CD4-positive, alpha-beta memory T cell (primary cell): Measurements from ENCODE around the gene COL9A1. TPM values are rescaled to one million over a fixed set of nuclear protein-coding genes. Genes with fewer than 3 reads are reported as not detected.
A peak's percentile ranks its signal among the peaks of the same experiment; 100 is the strongest.

Experiments used
- CTCF ChIA-PET: fragments of 350-600 bp; sonication (Branson Sonifier 250); formaldehyde crosslinking; loops from one replicate; lab custom pipeline; 2021; ENCODE audit warnings: inconsistent platforms; ENCODE audit not compliant: partially characterized antibody; lab: Charles Lee
- POLR2A ChIA-PET: fragments of 350-600 bp; sonication (Branson Sonifier 250); formaldehyde crosslinking; loops from one replicate; lab custom pipeline; 2021; ENCODE audit not compliant: partially characterized antibody; lab: Charles Lee
- DNase-seq, 5 donors: peaks; one replicate each; pipeline versions ENCODE4 v3.0.0 to v3.0.0-alpha.2; 2020 to 2022; ENCODE audit warnings: mixed read lengths in 1 of 5
- H3K27ac ChIP-seq: one replicate; pipeline ENCODE4 v1.7.0; 2013; ENCODE audit warnings: low read depth, low read length
- H3K27me3 ChIP-seq: 2 replicates; pipeline ENCODE4 v1.7.0; 2013; ENCODE audit warnings: mild to moderate bottlenecking, low read length, moderate library complexity; ENCODE audit not compliant: insufficient read depth
- H3K36me3 ChIP-seq: 2 replicates; pipeline ENCODE4 v1.7.0; 2013; ENCODE audit warnings: mild to moderate bottlenecking, low read length, moderate library complexity; ENCODE audit not compliant: insufficient read depth
- H3K4me1 ChIP-seq: 2 replicates; pipeline ENCODE4 v1.7.0; 2013; ENCODE audit warnings: mild to moderate bottlenecking, low read length, moderate library complexity; ENCODE audit not compliant: insufficient read depth
- H3K4me3 ChIP-seq, 2 donors: one replicate each; pipeline ENCODE4 v1.7.0; 2013; ENCODE audit warnings: low read length in 2 of 2, mild to moderate bottlenecking in 1 of 2
- H3K9me3 ChIP-seq, 2 donors: one replicate each; pipeline ENCODE4 v1.7.0; 2013; ENCODE audit warnings: low read length in 2 of 2, control low read depth in 1 of 2; ENCODE audit not compliant: control insufficient read depth in 1 of 2
- H3K27ac Mint-ChIP-seq, 7 donors: one replicate each; pipeline ENCODE4 v1.8.0; 2020 to 2021; ENCODE audit warnings: mixed read lengths in 7 of 7, mild to moderate bottlenecking in 6 of 7, inconsistent platforms in 3 of 7, moderate library complexity in 3 of 7
- H3K27me3 Mint-ChIP-seq, 2 donors: one replicate each; pipeline ENCODE4 v1.8.0; 2020 to 2021; ENCODE audit warnings: mixed read lengths in 2 of 2
- H3K36me3 Mint-ChIP-seq, 2 donors: one replicate each; pipeline ENCODE4 v1.8.0; 2020 to 2021; ENCODE audit warnings: mixed read lengths in 2 of 2, inconsistent platforms in 1 of 2, mild to moderate bottlenecking in 1 of 2
- H3K4me1 Mint-ChIP-seq, 4 donors: one replicate each; pipeline ENCODE4 v1.8.0; 2020 to 2021; ENCODE audit warnings: mixed read lengths in 4 of 4, mild to moderate bottlenecking in 1 of 4
- H3K4me3 Mint-ChIP-seq, 8 donors: one replicate each; pipeline ENCODE4 v1.8.0; 2020 to 2021; ENCODE audit warnings: mixed read lengths in 8 of 8, mild to moderate bottlenecking in 7 of 8, moderate library complexity in 6 of 8, inconsistent platforms in 3 of 8
- H3K9me3 Mint-ChIP-seq, 8 donors: one replicate each; pipeline ENCODE4 v1.8.0; 2020 to 2021; ENCODE audit warnings: mixed read lengths in 8 of 8, mild to moderate bottlenecking in 5 of 8, inconsistent platforms in 3 of 8, moderate library complexity in 1 of 8
- intact Hi-C: fragments of 100-400 bp; cut with micrococcal nuclease; formaldehyde crosslinking; loops from one replicate; pipeline ENCODE4 v1.15.1; 2023
- polyA plus RNA-seq, 2 donors: library from polyadenylated mRNA; unstranded; fragments of 300-500 nt; fragmentation: Illumina TruSeq; gene quantifications; one replicate each; pipeline ENCODE4 v1.2.3, GENCODE V29; 2021
- total RNA-seq, 2 experiments: library from RNA; stranded (reverse); gene quantifications; one replicate each; pipeline ENCODE4 v1.2.3, GENCODE V29; 2021

COL9A1 gene
- total and polyA plus RNA-seq, 4 experiments from 2014 or later = not detected

- Histone ChIP-seq H3K4me3 (no peak overlapping the region), H3K4me1 (no peaks in the 10 kb centered on the region), H3K27me3 (no peaks in the 10 kb centered on the region), H3K9me3 (no peaks in the 10 kb centered on the region), H3K36me3 (no peaks in the 10 kb centered on the region), H3K27ac (no peak overlapping the region)
- H3K27ac Mint-ChIP-seq = no peak overlapping the region
- H3K27me3 Mint-ChIP-seq = peaks cover 3 to 8% of the 10 kb centered on the region in 2 donors
- no peaks in the 10 kb centered on the region for H3K36me3 Mint-ChIP-seq
- no peak overlapping the region for H3K4me3 Mint-ChIP-seq
- ChIA-PET POLR2A (no interaction called here), CTCF (interaction anchor here (0.9 kb wide), 1 partner anchor 16 kb away, joined by 3 read pairs; no protein-coding TSS in a partner anchor)
- H3K9me3 Mint-ChIP-seq = no peaks in the 10 kb centered on the region
- no peaks in the 10 kb centered on the region for H3K4me1 Mint-ChIP-seq
- no peak for DNase-seq
- intact Hi-C loops = no loop called here
Observed at GRCh38 chr6:70292193-70292592, 10.7 kb downstream of the COL9A1 start.

- no peak for DNase-seq
- H3K4me1 Mint-ChIP-seq = no peaks in the 10 kb centered on the region
- ChIA-PET CTCF (interaction anchor here (0.9 kb wide), 1 partner anchor 69 kb away, joined by 3 read pairs; no protein-coding TSS in a partner anchor), POLR2A (no interaction called here)
- H3K36me3 Mint-ChIP-seq = no peaks in the 10 kb centered on the region
- Histone ChIP-seq H3K4me1 (no peaks in the 10 kb centered on the region), H3K9me3 (no peaks in the 10 kb centered on the region), H3K4me3 (no peak overlapping the region), H3K27me3 (no peaks in the 10 kb centered on the region), H3K36me3 (no peaks in the 10 kb centered on the region), H3K27ac (no peak overlapping the region)
- intact Hi-C loops = no loop called here
- no peak overlapping the region for H3K27ac Mint-ChIP-seq
- no peaks in the 10 kb centered on the region for H3K9me3 Mint-ChIP-seq
- no peak overlapping the region for H3K4me3 Mint-ChIP-seq
- H3K27me3 Mint-ChIP-seq = peaks cover 7 to 10% of the 10 kb centered on the region in 2 donors
Observed at GRCh38 chr6:70289299-70289698, 13.6 kb downstream of the COL9A1 start.

- Histone ChIP-seq H3K27me3 (peaks cover 3% of the 10 kb centered on the region), H3K4me3 (no peak overlapping the region), H3K4me1 (no peaks in the 10 kb centered on the region), H3K9me3 (no peaks in the 10 kb centered on the region), H3K27ac (no peak overlapping the region), H3K36me3 (no peaks in the 10 kb centered on the region)
- CTCF ChIA-PET = no interaction called here
- Mint-ChIP-seq H3K9me3 (no peaks in the 10 kb centered on the region), H3K36me3 (no peaks in the 10 kb centered on the region), H3K4me3 (no peak overlapping the region), H3K4me1 (peaks cover 0 to 1% (median 0%) of the 10 kb centered on the region in 4 donors), H3K27me3 (peaks cover 11 to 14% of the 10 kb centered on the region in 2 donors), H3K27ac (no peak overlapping the region)
- no peak for DNase-seq
- intact Hi-C loops = no loop called here
- POLR2A ChIA-PET = no interaction called here
Observed at GRCh38 chr6:70286905-70287304, 16.0 kb downstream of the COL9A1 start.

GRCh38 chr6:70285201-70285600 lies 17.7 kb downstream of the COL9A1 start:
- Mint-ChIP-seq H3K4me1 (peaks cover 0 to 6% (median under 1%) of the 10 kb centered on the region in 4 donors), H3K36me3 (no peaks in the 10 kb centered on the region), H3K4me3 (no peak overlapping the region), H3K9me3 (no peaks in the 10 kb centered on the region), H3K27me3 (peaks cover 15 to 21% of the 10 kb centered on the region in 2 donors), H3K27ac (no peak overlapping the region)
- no peak for DNase-seq
- ChIA-PET CTCF (no interaction called here), POLR2A (no interaction called here)
- H3K4me1 ChIP-seq = no peaks in the 10 kb centered on the region
- intact Hi-C loops = no loop called here
- no peaks in the 10 kb centered on the region for H3K9me3 ChIP-seq
- no peak overlapping the region for H3K4me3 ChIP-seq
- H3K27me3 ChIP-seq = peaks cover 8% of the 10 kb centered on the region
- H3K36me3 ChIP-seq = no peaks in the 10 kb centered on the region
- H3K27ac ChIP-seq = no peak overlapping the region

GRCh38 chr6:70282919-70283461 lies 19.9 kb downstream of the COL9A1 start:
- Histone ChIP-seq H3K4me1 (no peaks in the 10 kb centered on the region), H3K36me3 (no peaks in the 10 kb centered on the region), H3K9me3 (no peaks in the 10 kb centered on the region), H3K27ac (no peak overlapping the region), H3K27me3 (peaks cover 8% of the 10 kb centered on the region), H3K4me3 (no peak overlapping the region)
- Mint-ChIP-seq H3K4me1 (peaks cover 0 to 6% (median under 1%) of the 10 kb centered on the region in 4 donors), H3K36me3 (no peaks in the 10 kb centered on the region), H3K27ac (peak overlapping the region in 1 of 7 donors; percentile 19), H3K4me3 (no peak overlapping the region), H3K27me3 (peaks cover 17 to 25% of the 10 kb centered on the region in 2 donors), H3K9me3 (peaks cover 0 to 2% (median 0%) of the 10 kb centered on the region in 8 donors)
- ChIA-PET POLR2A (no interaction called here), CTCF (no interaction called here)
- intact Hi-C loops = no loop called here
- DNase-seq = no peak

GRCh38 chr6:70282312-70282918 lies 20.5 kb downstream of the COL9A1 start:
- Mint-ChIP-seq H3K4me1 (peaks cover 0 to 6% (median under 1%) of the 10 kb centered on the region in 4 donors), H3K36me3 (no peaks in the 10 kb centered on the region), H3K4me3 (peak overlapping the region in 2 of 8 donors; percentile 10 to 16), H3K27ac (no peak overlapping the region), H3K27me3 (peaks cover 17 to 25% of the 10 kb centered on the region in 2 donors), H3K9me3 (peaks cover 0 to 2% (median 0%) of the 10 kb centered on the region in 8 donors)
- CTCF ChIA-PET = no interaction called here
- Histone ChIP-seq H3K4me1 (no peaks in the 10 kb centered on the region), H3K36me3 (no peaks in the 10 kb centered on the region), H3K9me3 (no peaks in the 10 kb centered on the region), H3K4me3 (no peak overlapping the region), H3K27me3 (peaks cover 8% of the 10 kb centered on the region), H3K27ac (no peak overlapping the region)
- no peak for DNase-seq
- POLR2A ChIA-PET = no interaction called here
- intact Hi-C loops = no loop called here

- peaks cover 17 to 25% of the 10 kb centered on the region in 2 donors for H3K27me3 Mint-ChIP-seq
- POLR2A ChIA-PET = no interaction called here
- CTCF ChIA-PET = no interaction called here
Observed at GRCh38 chr6:70281923-70282311, 21.0 kb downstream of the COL9A1 start.

More at GRCh38 chr6:70281923-70282311, 21.0 kb downstream of the COL9A1 start:
- Histone ChIP-seq H3K36me3 (no peaks in the 10 kb centered on the region), H3K27me3 (peaks cover 8% of the 10 kb centered on the region), H3K27ac (no peak overlapping the region), H3K4me1 (no peaks in the 10 kb centered on the region), H3K9me3 (no peaks in the 10 kb centered on the region), H3K4me3 (no peak overlapping the region)
- Mint-ChIP-seq H3K4me1 (peaks cover 0 to 6% (median under 1%) of the 10 kb centered on the region in 4 donors), H3K27ac (no peak overlapping the region), H3K9me3 (peaks cover 0 to 2% (median 0%) of the 10 kb centered on the region in 8 donors), H3K4me3 (no peak overlapping the region), H3K36me3 (no peaks in the 10 kb centered on the region)
- no peak for DNase-seq
- intact Hi-C loops = no loop called here
